GM23338 (cell line): ENCODE measurements around the gene LAD1. TPM values are rescaled to one million over a fixed set of nuclear protein-coding genes. Genes with fewer than 3 reads are reported as not detected.

Source experiments
- ATAC-seq: fragments of 200-7000 bp; cut with Tn5 transposase; 3 replicates; pipeline ENCODE4 v1.9.1; 2020
- DNase-seq: peaks from one replicate; pipeline ENCODE4 v3.0.0-alpha.2; 2015; ENCODE audit warnings: low spot score
- H2AFZ ChIP-seq: fragments of 200-600 bp; sonication (generic); 2 replicates; pipeline ENCODE4 v1.8.0; 2016; ENCODE audit warnings: antibody characterized with exemption, mild to moderate bottlenecking, moderate library complexity
- H3F3A ChIP-seq: fragments of 200-600 bp; sonication (generic); replicated peaks from 2 replicates; pipeline ENCODE4 v1.8.0; 2017; ENCODE audit warnings: antibody characterized with exemption, mixed run types, low read depth
- H3K27ac ChIP-seq: fragments of 200-600 bp; sonication (generic); 2 replicates; pipeline ENCODE4 v1.6.1; 2016; ENCODE audit warnings: low read depth
- H3K27me3 ChIP-seq: fragments of 200-600 bp; sonication (generic); 2 replicates; pipeline ENCODE4 v1.8.0; 2016; ENCODE audit warnings: mild to moderate bottlenecking, mixed run types, moderate library complexity; ENCODE audit not compliant: insufficient read depth
- H3K36me3 ChIP-seq: fragments of 200-600 bp; sonication (generic); 2 replicates; pipeline ENCODE4 v1.8.0; 2016; ENCODE audit warnings: mild to moderate bottlenecking; ENCODE audit not compliant: insufficient read depth
- H3K4me1 ChIP-seq: fragments of 200-600 bp; sonication (generic); 2 replicates; pipeline ENCODE4 v1.8.0; 2016; ENCODE audit warnings: mild to moderate bottlenecking, moderate library complexity; ENCODE audit not compliant: insufficient read depth
- H3K4me2 ChIP-seq: fragments of 200-600 bp; sonication (generic); 2 replicates; pipeline ENCODE4 v1.7.1; 2017; ENCODE audit warnings: mixed run types
- H3K4me3 ChIP-seq: fragments of 200-600 bp; sonication (generic); 2 replicates; pipeline ENCODE4 v1.6.1; 2016; ENCODE audit warnings: mixed run types
- H3K79me2 ChIP-seq: fragments of 200-600 bp; sonication (generic); replicated peaks from 2 replicates; pipeline ENCODE4 v1.8.0; 2017; ENCODE audit warnings: mild to moderate bottlenecking; ENCODE audit not compliant: insufficient read depth
- H3K9me2 ChIP-seq: fragments of 200-600 bp; sonication (generic); 2 replicates; pipeline ENCODE4 v1.8.0; 2017; ENCODE audit not compliant: insufficient read depth
- H4K20me1 ChIP-seq: fragments of 200-600 bp; sonication (generic); replicated peaks from 2 replicates; pipeline ENCODE4 v1.8.0; 2017; ENCODE audit warnings: mild to moderate bottlenecking; ENCODE audit not compliant: insufficient read depth
- H3K27ac Mint-ChIP-seq: 2 replicates; pipeline ENCODE4 v1.8.0; 2020; ENCODE audit warnings: inconsistent platforms, mild to moderate bottlenecking, moderate library complexity, mixed read lengths
- H3K27me3 Mint-ChIP-seq: 3 replicates; pipeline ENCODE4 v1.8.0; 2022; ENCODE audit warnings: low read depth, mild to moderate bottlenecking, moderate library complexity, mixed read lengths, inconsistent platforms; ENCODE audit not compliant: insufficient read depth, poor library complexity
- H3K36me3 Mint-ChIP-seq: 3 replicates; pipeline ENCODE4 v1.8.0; 2021; ENCODE audit warnings: low read depth, mild to moderate bottlenecking, inconsistent platforms, moderate library complexity, mixed read lengths
- H3K4me1 Mint-ChIP-seq: 3 replicates; pipeline ENCODE4 v1.8.0; 2020; ENCODE audit warnings: mild to moderate bottlenecking, inconsistent platforms, mixed read lengths
- H3K4me3 Mint-ChIP-seq: 3 replicates; pipeline ENCODE4 v1.8.0; 2021; ENCODE audit warnings: moderate library complexity, mild to moderate bottlenecking, inconsistent platforms, mixed read lengths
- H3K9me3 Mint-ChIP-seq: 3 replicates; pipeline ENCODE4 v1.8.0; 2020; ENCODE audit warnings: moderate library complexity, mild to moderate bottlenecking, inconsistent platforms, mixed read lengths
- EZH2phosphoT487 ChIP-seq: fragments of 200-600 bp; sonication (generic); IDR thresholded peaks from one replicate; pipeline ENCODE4 v1.8.1; 2018; ENCODE audit warnings: antibody characterized with exemption; ENCODE audit not compliant: unreplicated experiment
- NANOG ChIP-seq: IDR thresholded peaks from 2 replicates; pipeline ENCODE4 v1.6.1; 2016; ENCODE audit warnings: antibody characterized with exemption, borderline replicate concordance
- POLR2AphosphoS5 ChIP-seq: IDR thresholded peaks from 2 replicates; pipeline ENCODE4 v1.6.1; 2016; ENCODE audit warnings: antibody characterized with exemption, low read depth
- STAT1 ChIP-seq: IDR thresholded peaks from one replicate; pipeline ENCODE4 v1.6.1; 2016; ENCODE audit warnings: antibody characterized with exemption; ENCODE audit not compliant: unreplicated experiment
- ZNF114 ChIP-seq: fragments of 250-450 bp; sonication (Bioruptor Pico); IDR thresholded peaks from 2 replicates; pipeline ENCODE4 v1.5.0; 2020; ENCODE audit warnings: mild to moderate bottlenecking, moderate library complexity
- ZNF331 ChIP-seq: fragments of 250-450 bp; sonication (Bioruptor Pico); IDR thresholded peaks from 2 replicates; pipeline ENCODE4 v1.5.0; 2020; ENCODE audit warnings: low read depth, mild to moderate bottlenecking, moderate library complexity
- polyA plus RNA-seq: library from polyadenylated mRNA; unstranded; fragments of >200 nt; fragmentation: Nextera tagmentation; extraction: Ambion mirVana; gene quantifications from 2 replicates; pipeline ENCODE4 v1.2.1, GENCODE V29; 2016
- total RNA-seq: library from RNA; depleted of rRNA; stranded (reverse); fragments of >200 nt; shearing (Covaris generic); gene quantifications from 2 replicates; pipeline ENCODE4 v1.2.3, GENCODE V29; 2014
- TF ChIP-seq, protein P1 (sequence below), 2 experiments: fragments of 200-600 bp in 1 of 2; sonication (generic) in 1 of 2; conservative IDR thresholded peaks; 2 replicates each; pipeline versions ENCODE4 v1.5.1 to v1.6.1; 2016 to 2017; ENCODE audit warnings: antibody characterized with exemption in 2 of 2, low read depth in 2 of 2, mild to moderate bottlenecking in 2 of 2, moderate library complexity in 1 of 2
- TF ChIP-seq, protein P2 (sequence below): IDR thresholded peaks from 2 replicates; pipeline ENCODE4 v1.6.1; 2016; ENCODE audit warnings: antibody characterized with exemption
- TF ChIP-seq, protein P3 (sequence below): IDR thresholded peaks from one replicate; pipeline ENCODE4 v1.6.1; 2018; ENCODE audit warnings: antibody characterized with exemption; ENCODE audit not compliant: unreplicated experiment
- TF ChIP-seq, protein P4 (sequence below): fragments of 250-450 bp; sonication (Bioruptor Pico); IDR thresholded peaks from 2 replicates; pipeline ENCODE4 v1.5.0; 2020; ENCODE audit warnings: mild to moderate bottlenecking, moderate library complexity

The LAD1 gene
- total and polyA plus RNA-seq, 2 experiments from 2014 or later, result 17.6 to 18.9 TPM

DNA sequence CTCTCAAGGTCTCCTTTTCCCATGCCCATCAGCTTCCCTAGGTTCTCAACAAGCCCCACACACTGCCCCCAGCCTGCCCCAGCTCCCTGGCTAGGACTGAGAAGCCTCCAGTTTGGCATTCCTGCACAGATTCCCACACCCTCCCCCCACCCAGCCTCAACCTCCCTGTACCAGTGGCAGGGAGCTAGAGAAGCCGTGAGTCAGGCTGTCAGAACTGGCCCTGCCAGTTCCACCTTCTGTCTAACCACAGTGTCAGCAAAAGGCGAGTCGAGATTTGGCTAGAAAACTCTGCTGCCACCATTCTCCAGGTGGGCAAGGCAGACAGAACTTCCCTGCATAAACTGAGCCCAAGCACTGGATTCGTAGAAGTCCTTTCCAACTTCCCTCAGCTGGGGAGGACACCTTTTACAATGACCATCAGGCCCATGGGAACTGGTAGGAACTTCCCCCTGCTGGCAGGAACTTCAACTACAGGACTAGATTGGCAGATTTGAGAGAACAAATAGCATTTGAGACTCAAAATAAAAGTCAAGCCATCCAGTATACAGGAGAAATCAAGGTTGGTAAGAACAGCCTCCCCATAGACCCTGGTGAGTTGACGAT is 52.7 kb downstream of the LAD1 start (continued):
- no peak for TF ChIP-seq NANOG
- TF ChIP-seq, protein P1, sequence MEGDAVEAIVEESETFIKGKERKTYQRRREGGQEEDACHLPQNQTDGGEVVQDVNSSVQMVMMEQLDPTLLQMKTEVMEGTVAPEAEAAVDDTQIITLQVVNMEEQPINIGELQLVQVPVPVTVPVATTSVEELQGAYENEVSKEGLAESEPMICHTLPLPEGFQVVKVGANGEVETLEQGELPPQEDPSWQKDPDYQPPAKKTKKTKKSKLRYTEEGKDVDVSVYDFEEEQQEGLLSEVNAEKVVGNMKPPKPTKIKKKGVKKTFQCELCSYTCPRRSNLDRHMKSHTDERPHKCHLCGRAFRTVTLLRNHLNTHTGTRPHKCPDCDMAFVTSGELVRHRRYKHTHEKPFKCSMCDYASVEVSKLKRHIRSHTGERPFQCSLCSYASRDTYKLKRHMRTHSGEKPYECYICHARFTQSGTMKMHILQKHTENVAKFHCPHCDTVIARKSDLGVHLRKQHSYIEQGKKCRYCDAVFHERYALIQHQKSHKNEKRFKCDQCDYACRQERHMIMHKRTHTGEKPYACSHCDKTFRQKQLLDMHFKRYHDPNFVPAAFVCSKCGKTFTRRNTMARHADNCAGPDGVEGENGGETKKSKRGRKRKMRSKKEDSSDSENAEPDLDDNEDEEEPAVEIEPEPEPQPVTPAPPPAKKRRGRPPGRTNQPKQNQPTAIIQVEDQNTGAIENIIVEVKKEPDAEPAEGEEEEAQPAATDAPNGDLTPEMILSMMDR (conservative IDR thresholded peaks at IDR 0.05; ENCODE audit: low read depth in 2 of 2), result peak; percentile 74 to 80

- H3K79me2 ChIP-seq, result no peaks in the 10 kb centered on the region
- H3K9me2 ChIP-seq, result peaks cover 6% of the 10 kb centered on the region; the same call in 1 of the 2 replicates
- no peak overlapping the region for H3K27ac Mint-ChIP-seq
- no peak for DNase-seq
- no peaks in the 10 kb centered on the region for H3K27me3 ChIP-seq
- no peak overlapping the region for H3K27ac ChIP-seq
- no peak overlapping the region for H3K4me3 Mint-ChIP-seq
- no peak overlapping the region for H3K4me3 ChIP-seq
- peaks cover 9% of the 10 kb centered on the region for H3K27me3 Mint-ChIP-seq
- peaks cover 35% of the 10 kb centered on the region for H3K4me1 Mint-ChIP-seq
- H3F3A ChIP-seq, result peaks cover 4% of the 10 kb centered on the region; the same call in 1 of the 2 replicates
- no peak for ATAC-seq
- H3K4me2 ChIP-seq, result no peak overlapping the region
- no peaks in the 10 kb centered on the region for H3K36me3 Mint-ChIP-seq
- peaks cover 7% of the 10 kb centered on the region; the same call in 2 of the 3 replicates for H3K9me3 Mint-ChIP-seq
- H3K4me1 ChIP-seq, result peaks cover 19% of the 10 kb centered on the region
- no peak overlapping the region for H2AFZ ChIP-seq
- H3K36me3 ChIP-seq, result no peaks in the 10 kb centered on the region; the same call in 1 of the 2 replicates
- no peaks in the 10 kb centered on the region for H4K20me1 ChIP-seq
- TF ChIP-seq, protein P2, sequence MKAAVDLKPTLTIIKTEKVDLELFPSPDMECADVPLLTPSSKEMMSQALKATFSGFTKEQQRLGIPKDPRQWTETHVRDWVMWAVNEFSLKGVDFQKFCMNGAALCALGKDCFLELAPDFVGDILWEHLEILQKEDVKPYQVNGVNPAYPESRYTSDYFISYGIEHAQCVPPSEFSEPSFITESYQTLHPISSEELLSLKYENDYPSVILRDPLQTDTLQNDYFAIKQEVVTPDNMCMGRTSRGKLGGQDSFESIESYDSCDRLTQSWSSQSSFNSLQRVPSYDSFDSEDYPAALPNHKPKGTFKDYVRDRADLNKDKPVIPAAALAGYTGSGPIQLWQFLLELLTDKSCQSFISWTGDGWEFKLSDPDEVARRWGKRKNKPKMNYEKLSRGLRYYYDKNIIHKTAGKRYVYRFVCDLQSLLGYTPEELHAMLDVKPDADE, result no peak
- TF ChIP-seq, protein P3, sequence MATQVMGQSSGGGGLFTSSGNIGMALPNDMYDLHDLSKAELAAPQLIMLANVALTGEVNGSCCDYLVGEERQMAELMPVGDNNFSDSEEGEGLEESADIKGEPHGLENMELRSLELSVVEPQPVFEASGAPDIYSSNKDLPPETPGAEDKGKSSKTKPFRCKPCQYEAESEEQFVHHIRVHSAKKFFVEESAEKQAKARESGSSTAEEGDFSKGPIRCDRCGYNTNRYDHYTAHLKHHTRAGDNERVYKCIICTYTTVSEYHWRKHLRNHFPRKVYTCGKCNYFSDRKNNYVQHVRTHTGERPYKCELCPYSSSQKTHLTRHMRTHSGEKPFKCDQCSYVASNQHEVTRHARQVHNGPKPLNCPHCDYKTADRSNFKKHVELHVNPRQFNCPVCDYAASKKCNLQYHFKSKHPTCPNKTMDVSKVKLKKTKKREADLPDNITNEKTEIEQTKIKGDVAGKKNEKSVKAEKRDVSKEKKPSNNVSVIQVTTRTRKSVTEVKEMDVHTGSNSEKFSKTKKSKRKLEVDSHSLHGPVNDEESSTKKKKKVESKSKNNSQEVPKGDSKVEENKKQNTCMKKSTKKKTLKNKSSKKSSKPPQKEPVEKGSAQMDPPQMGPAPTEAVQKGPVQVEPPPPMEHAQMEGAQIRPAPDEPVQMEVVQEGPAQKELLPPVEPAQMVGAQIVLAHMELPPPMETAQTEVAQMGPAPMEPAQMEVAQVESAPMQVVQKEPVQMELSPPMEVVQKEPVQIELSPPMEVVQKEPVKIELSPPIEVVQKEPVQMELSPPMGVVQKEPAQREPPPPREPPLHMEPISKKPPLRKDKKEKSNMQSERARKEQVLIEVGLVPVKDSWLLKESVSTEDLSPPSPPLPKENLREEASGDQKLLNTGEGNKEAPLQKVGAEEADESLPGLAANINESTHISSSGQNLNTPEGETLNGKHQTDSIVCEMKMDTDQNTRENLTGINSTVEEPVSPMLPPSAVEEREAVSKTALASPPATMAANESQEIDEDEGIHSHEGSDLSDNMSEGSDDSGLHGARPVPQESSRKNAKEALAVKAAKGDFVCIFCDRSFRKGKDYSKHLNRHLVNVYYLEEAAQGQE, result no peak
- TF ChIP-seq, protein P1 (conservative IDR thresholded peaks at IDR 0.05; ENCODE audit: low read depth in 2 of 2), result no peak
- no peak for TF ChIP-seq ZNF331 (CRISPR knock-in tag)
- TF ChIP-seq POLR2AphosphoS5, result no peak
- no peak for TF ChIP-seq ZNF114 (CRISPR knock-in tag)
- TF ChIP-seq, protein P4, sequence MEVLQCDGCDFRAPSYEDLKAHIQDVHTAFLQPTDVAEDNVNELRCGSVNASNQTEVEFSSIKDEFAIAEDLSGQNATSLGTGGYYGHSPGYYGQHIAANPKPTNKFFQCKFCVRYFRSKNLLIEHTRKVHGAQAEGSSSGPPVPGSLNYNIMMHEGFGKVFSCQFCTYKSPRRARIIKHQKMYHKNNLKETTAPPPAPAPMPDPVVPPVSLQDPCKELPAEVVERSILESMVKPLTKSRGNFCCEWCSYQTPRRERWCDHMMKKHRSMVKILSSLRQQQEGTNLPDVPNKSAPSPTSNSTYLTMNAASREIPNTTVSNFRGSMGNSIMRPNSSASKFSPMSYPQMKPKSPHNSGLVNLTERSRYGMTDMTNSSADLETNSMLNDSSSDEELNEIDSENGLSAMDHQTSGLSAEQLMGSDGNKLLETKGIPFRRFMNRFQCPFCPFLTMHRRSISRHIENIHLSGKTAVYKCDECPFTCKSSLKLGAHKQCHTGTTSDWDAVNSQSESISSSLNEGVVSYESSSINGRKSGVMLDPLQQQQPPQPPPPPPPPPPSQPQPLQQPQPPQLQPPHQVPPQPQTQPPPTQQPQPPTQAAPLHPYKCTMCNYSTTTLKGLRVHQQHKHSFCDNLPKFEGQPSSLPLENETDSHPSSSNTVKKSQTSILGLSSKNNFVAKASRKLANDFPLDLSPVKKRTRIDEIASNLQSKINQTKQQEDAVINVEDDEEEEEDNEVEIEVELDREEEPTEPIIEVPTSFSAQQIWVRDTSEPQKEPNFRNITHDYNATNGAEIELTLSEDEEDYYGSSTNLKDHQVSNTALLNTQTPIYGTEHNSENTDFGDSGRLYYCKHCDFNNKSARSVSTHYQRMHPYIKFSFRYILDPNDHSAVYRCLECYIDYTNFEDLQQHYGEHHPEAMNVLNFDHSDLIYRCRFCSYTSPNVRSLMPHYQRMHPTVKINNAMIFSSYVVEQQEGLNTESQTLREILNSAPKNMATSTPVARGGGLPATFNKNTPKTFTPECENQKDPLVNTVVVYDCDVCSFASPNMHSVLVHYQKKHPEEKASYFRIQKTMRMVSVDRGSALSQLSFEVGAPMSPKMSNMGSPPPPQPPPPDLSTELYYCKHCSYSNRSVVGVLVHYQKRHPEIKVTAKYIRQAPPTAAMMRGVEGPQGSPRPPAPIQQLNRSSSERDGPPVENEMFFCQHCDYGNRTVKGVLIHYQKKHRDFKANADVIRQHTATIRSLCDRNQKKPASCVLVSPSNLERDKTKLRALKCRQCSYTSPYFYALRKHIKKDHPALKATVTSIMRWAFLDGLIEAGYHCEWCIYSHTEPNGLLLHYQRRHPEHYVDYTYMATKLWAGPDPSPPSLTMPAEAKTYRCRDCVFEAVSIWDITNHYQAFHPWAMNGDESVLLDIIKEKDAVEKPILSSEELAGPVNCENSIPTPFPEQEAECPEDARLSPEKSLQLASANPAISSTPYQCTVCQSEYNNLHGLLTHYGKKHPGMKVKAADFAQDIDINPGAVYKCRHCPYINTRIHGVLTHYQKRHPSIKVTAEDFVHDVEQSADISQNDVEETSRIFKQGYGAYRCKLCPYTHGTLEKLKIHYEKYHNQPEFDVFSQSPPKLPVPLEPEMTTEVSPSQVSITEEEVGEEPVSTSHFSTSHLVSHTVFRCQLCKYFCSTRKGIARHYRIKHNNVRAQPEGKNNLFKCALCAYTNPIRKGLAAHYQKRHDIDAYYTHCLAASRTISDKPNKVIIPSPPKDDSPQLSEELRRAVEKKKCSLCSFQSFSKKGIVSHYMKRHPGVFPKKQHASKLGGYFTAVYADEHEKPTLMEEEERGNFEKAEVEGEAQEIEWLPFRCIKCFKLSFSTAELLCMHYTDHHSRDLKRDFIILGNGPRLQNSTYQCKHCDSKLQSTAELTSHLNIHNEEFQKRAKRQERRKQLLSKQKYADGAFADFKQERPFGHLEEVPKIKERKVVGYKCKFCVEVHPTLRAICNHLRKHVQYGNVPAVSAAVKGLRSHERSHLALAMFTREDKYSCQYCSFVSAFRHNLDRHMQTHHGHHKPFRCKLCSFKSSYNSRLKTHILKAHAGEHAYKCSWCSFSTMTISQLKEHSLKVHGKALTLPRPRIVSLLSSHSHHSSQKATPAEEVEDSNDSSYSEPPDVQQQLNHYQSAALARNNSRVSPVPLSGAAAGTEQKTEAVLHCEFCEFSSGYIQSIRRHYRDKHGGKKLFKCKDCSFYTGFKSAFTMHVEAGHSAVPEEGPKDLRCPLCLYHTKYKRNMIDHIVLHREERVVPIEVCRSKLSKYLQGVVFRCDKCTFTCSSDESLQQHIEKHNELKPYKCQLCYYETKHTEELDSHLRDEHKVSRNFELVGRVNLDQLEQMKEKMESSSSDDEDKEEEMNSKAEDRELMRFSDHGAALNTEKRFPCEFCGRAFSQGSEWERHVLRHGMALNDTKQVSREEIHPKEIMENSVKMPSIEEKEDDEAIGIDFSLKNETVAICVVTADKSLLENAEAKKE (CRISPR knock-in tag), result no peak
- no peak for TF ChIP-seq NANOG
- TF ChIP-seq EZH2phosphoT487, result no peak
- TF ChIP-seq STAT1, result no peak
Measured at GRCh38 chr1:201345081-201345355, 54.1 kb downstream of the LAD1 start.
